GM12878 (cell line): ENCODE results near the gene SPATA32. TPM values are rescaled to one million over a fixed set of nuclear protein-coding genes. Genes with fewer than 3 reads are reported as not detected.
A peak's percentile ranks its signal among the peaks of the same experiment; 100 is the strongest.

Experiments
- ATAC-seq: fragments of 200-7000 bp; cut with Tn5 transposase; 3 replicates; pipeline ENCODE4 v1.9.1; 2020; ENCODE audit warnings: mild to moderate bottlenecking, moderate library complexity
- BruUV-seq: library from RNA; stranded (reverse); fragments of 400-500 nt; replicated peaks from 2 replicates; lab custom pipeline; 2021; lab: Mats Ljungman, UMichigan
- CTCF ChIA-PET: fragments of 300-600 bp; sonication (Branson Sonifier 250); formaldehyde crosslinking; extraction: SDS; loops from one replicate; lab custom pipeline; 2021; ENCODE audit warnings: inconsistent platforms; lab: Yijun Ruan, JAX
- POLR2A ChIA-PET: fragments of 350-600 bp; formaldehyde crosslinking; extraction: SDS; loops from one replicate; lab custom pipeline; 2021; ENCODE audit warnings: inconsistent platforms; lab: Charles Lee
- RAD21 ChIA-PET: fragments of 300-600 bp; sonication (Branson Sonifier 250); formaldehyde crosslinking; loops from one replicate; lab custom pipeline; 2023; ENCODE audit warnings: antibody characterized with exemption; ENCODE audit not compliant: unreplicated experiment; lab: Charles Lee
- SMC1A ChIA-PET: fragments of 300-600 bp; sonication (Branson Sonifier 250); formaldehyde crosslinking; loops from one replicate; lab custom pipeline; 2023; ENCODE audit not compliant: unreplicated experiment, uncharacterized antibody; lab: Charles Lee
- DNase-seq: peaks from one replicate; pipeline ENCODE4 v3.0.0-alpha.2; 2011; ENCODE audit warnings: low read depth, low spot score
- FAIRE-seq: peaks from 3 replicates; lab custom pipeline; 2011; peaks lifted over from hg19 to GRCh38; lab: Jason Lieb, UNC
- H2AFZ ChIP-seq: 2 replicates; pipeline ENCODE4 v1.6.0; 2011; ENCODE audit warnings: low read depth, low read length, control low read depth; ENCODE audit not compliant: control insufficient read depth
- H3K27ac ChIP-seq: 2 replicates; pipeline ENCODE4 v1.5.1; 2011; ENCODE audit warnings: control low read depth; ENCODE audit not compliant: control insufficient read depth, insufficient read depth
- H3K27me3 ChIP-seq, 2 experiments: replicated peaks in 1 of 2; 2 replicates each; pipeline versions ENCODE4 v1.6.0 to v1.6.1; 2011; ENCODE audit warnings: low read length in 1 of 2; ENCODE audit not compliant: control insufficient read depth in 2 of 2, insufficient read depth in 2 of 2
- H3K36me3 ChIP-seq, 2 experiments: 2 replicates each; pipeline ENCODE4 v1.5.1; 2011; ENCODE audit warnings: low read length in 1 of 2; ENCODE audit not compliant: control insufficient read depth in 2 of 2, insufficient read depth in 2 of 2
- H3K4me1 ChIP-seq: 2 replicates; pipeline ENCODE4 v1.6.1; 2011; ENCODE audit warnings: mild to moderate bottlenecking, low read length, moderate library complexity, mixed read lengths; ENCODE audit not compliant: control insufficient read depth, insufficient read depth
- H3K4me2 ChIP-seq: 2 replicates; pipeline ENCODE4 v1.6.0; 2011; ENCODE audit warnings: control low read depth; ENCODE audit not compliant: control insufficient read depth, insufficient read depth
- H3K4me3 ChIP-seq: fragments of 200-600 bp; sonication (generic); 2 replicates; pipeline ENCODE4 v1.5.1; 2016
- H3K79me2 ChIP-seq: 2 replicates; pipeline ENCODE4 v1.6.0; 2011; ENCODE audit warnings: low read length; ENCODE audit not compliant: control insufficient read depth, insufficient read depth
- H3K9ac ChIP-seq: 2 replicates; pipeline ENCODE4 v1.8.0; 2011; ENCODE audit warnings: low read length, control low read depth, mixed read lengths; ENCODE audit not compliant: control insufficient read depth, insufficient read depth
- H3K9me3 ChIP-seq: replicated peaks from 3 replicates; pipeline ENCODE4 v1.5.1; 2011; ENCODE audit warnings: mild to moderate bottlenecking, low read length; ENCODE audit not compliant: control insufficient read depth, insufficient read depth
- H4K20me1 ChIP-seq: 2 replicates; pipeline ENCODE4 v1.6.0; 2011; ENCODE audit not compliant: control insufficient read depth, insufficient read depth
- FOXM1 ChIP-seq: IDR thresholded peaks from 2 replicates; pipeline ENCODE4 v1.6.1; 2012; ENCODE audit warnings: low read depth, mild to moderate bottlenecking, inconsistent platforms, low read length, moderate library complexity
- IKZF2 ChIP-seq, 2 experiments: fragments of 450-650 bp; IDR thresholded peaks; 2 replicates each; pipeline ENCODE4 v1.6.1; 2017; ENCODE audit warnings: mild to moderate bottlenecking in 2 of 2, moderate library complexity in 2 of 2
- KLF5 ChIP-seq: fragments of 450-650 bp; IDR thresholded peaks from 2 replicates; pipeline ENCODE4 v1.6.1; 2014; ENCODE audit warnings: mild to moderate bottlenecking; ENCODE audit not compliant: partially characterized antibody
- NFXL1 ChIP-seq: fragments of 450-650 bp; IDR thresholded peaks from 2 replicates; pipeline ENCODE4 v1.6.1; 2017; ENCODE audit warnings: antibody characterized with exemption, mild to moderate bottlenecking, borderline replicate concordance
- NR2C1 ChIP-seq: fragments of 450-650 bp; IDR thresholded peaks from 2 replicates; pipeline ENCODE4 v1.6.1; 2017; ENCODE audit warnings: antibody characterized with exemption, mild to moderate bottlenecking, moderate library complexity
- POLR2AphosphoS5 ChIP-seq: IDR thresholded peaks from 2 replicates; pipeline ENCODE4 v1.6.1; 2011; ENCODE audit warnings: mild to moderate bottlenecking, low read length, inconsistent platforms
- RAD51 ChIP-seq: fragments of 450-650 bp; IDR thresholded peaks from 2 replicates; pipeline ENCODE4 v1.6.1; 2016; ENCODE audit warnings: moderate library complexity, mild to moderate bottlenecking, inconsistent platforms
- RB1 ChIP-seq: fragments of 450-650 bp; formaldehyde crosslinking; IDR thresholded peaks from 2 replicates; pipeline ENCODE4 v1.6.1; 2017; ENCODE audit warnings: mild to moderate bottlenecking, borderline replicate concordance
- SMC3 ChIP-seq: IDR thresholded peaks from 2 replicates; pipeline ENCODE4 v1.6.1; 2011; ENCODE audit warnings: low read length, improper control_type of control experiment, borderline replicate concordance
- SP1 ChIP-seq: IDR thresholded peaks from one replicate; pipeline ENCODE4 v1.6.1; 2011; ENCODE audit warnings: low read depth, low read length
- SRF ChIP-seq, 2 experiments: IDR thresholded peaks; 2 replicates each; pipeline ENCODE4 v1.6.1; 2011; ENCODE audit warnings: low read depth in 2 of 2, low read length in 2 of 2, mild to moderate bottlenecking in 1 of 2, moderate library complexity in 1 of 2
- TCF12 ChIP-seq: IDR thresholded peaks from 2 replicates; pipeline ENCODE4 v1.6.1; 2011; ENCODE audit warnings: low read depth, mild to moderate bottlenecking, low read length
- ZNF207 ChIP-seq: fragments of 450-650 bp; IDR thresholded peaks from 2 replicates; pipeline ENCODE4 v1.6.1; 2014; ENCODE audit warnings: antibody characterized with exemption, mild to moderate bottlenecking, borderline replicate concordance
- ZNF217 ChIP-seq: fragments of 450-650 bp; IDR thresholded peaks from 2 replicates; pipeline ENCODE4 v1.6.1; 2017; ENCODE audit warnings: antibody characterized with exemption, mild to moderate bottlenecking
- ZNF24 ChIP-seq: fragments of 450-650 bp; IDR thresholded peaks from 2 replicates; pipeline ENCODE4 v1.6.1; 2017; ENCODE audit warnings: antibody characterized with exemption, mild to moderate bottlenecking
- ZNF274 ChIP-seq: IDR thresholded peaks from one replicate; pipeline ENCODE4 v1.8.0; 2011; ENCODE audit not compliant: insufficient read length, insufficient read depth
- ZZZ3 ChIP-seq: IDR thresholded peaks from 2 replicates; pipeline ENCODE4 v1.6.1; 2011; ENCODE audit warnings: low read depth; ENCODE audit not compliant: control insufficient read depth, insufficient read length
- WGBS: methylation state at CpG from one replicate; pipeline ENCODE4 v1.1.6; 2016; ENCODE audit warnings: low lambda C conversion rate; ENCODE audit not compliant: insufficient replicate concordance, insufficient coverage; ENCODE audit errors: missing lambda C conversion rate; 5-methylcytosine and 5-hydroxymethylcytosine counted together
- in situ Hi-C: fragments of 300-500 bp; cut with MboI; formaldehyde crosslinking; loops from 9 replicates; pipeline ENCODE4 v1.14.3; 2018; ENCODE audit warnings: mixed read lengths
- intact Hi-C: fragments of 100-400 bp; cut with micrococcal nuclease; formaldehyde crosslinking; loops from one replicate; pipeline ENCODE4 v1.14.2; 2022; ENCODE audit not compliant: unreplicated experiment
- polyA plus RNA-seq, 11 experiments: library from polyadenylated mRNA; depleted of rRNA in 4 of 11; unstranded in 6 of 11; stranded (reverse) in 5 of 11; fragments of >200 nt; fragmentation: Nextera tagmentation in 4 of 11; fragmentation: Illumina TruSeq in 1 of 11; extraction: Ambion mirVana in 4 of 11; extraction: Trizol in 1 of 11; gene quantifications; 1 replicate in 1 of 11; 2 replicates in 10 of 11; pipeline versions ENCODE4 v1.2.1 to v1.2.3, GENCODE V29; 2011 to 2016; ENCODE audit warnings: inconsistent platforms in 2 of 11, missing spikeins in 2 of 11, low read depth in 1 of 11
- total RNA-seq, 4 experiments: library from RNA; depleted of rRNA in 3 of 4; stranded (reverse); fragments of >200 nt in 3 of 4; fragmentation: Illumina TruSeq in 1 of 4; extraction: Trizol in 1 of 4; gene quantifications; 2 replicates each; pipeline versions ENCODE4 v1.2.1 to v1.2.3, GENCODE V29; 2013 to 2021
- TF ChIP-seq, protein P1 (sequence below): IDR thresholded peaks from 2 replicates; pipeline ENCODE4 v1.6.1; 2012; ENCODE audit warnings: low read depth, low read length, improper control_type of control experiment
- TF ChIP-seq, protein P2 (sequence below), 3 experiments: IDR thresholded peaks in 2 of 3; conservative IDR thresholded peaks in 1 of 3; 2 replicates each; pipeline ENCODE4 v1.5.1; 2011; ENCODE audit warnings: low read depth in 3 of 3, low read length in 3 of 3, mild to moderate bottlenecking in 3 of 3, control low read depth in 2 of 3, moderate library complexity in 2 of 3, inconsistent platforms in 1 of 3, mixed read lengths in 1 of 3; ENCODE audit not compliant: control insufficient read depth in 2 of 3, insufficient read depth in 1 of 3; ENCODE audit errors: extremely low read depth in 1 of 3
- TF ChIP-seq, protein P3 (sequence below): IDR thresholded peaks from 2 replicates; pipeline ENCODE4 v1.6.1; 2012; ENCODE audit warnings: low read length, inconsistent platforms

The SPATA32 gene
- total and polyA plus RNA-seq, 10 of the 15 experiments (the other 5 are each of a cell fraction or from before 2014, with no cell fraction given): 0.03 to 0.35 (median 0.11) TPM; not detected in 3

DNA sequence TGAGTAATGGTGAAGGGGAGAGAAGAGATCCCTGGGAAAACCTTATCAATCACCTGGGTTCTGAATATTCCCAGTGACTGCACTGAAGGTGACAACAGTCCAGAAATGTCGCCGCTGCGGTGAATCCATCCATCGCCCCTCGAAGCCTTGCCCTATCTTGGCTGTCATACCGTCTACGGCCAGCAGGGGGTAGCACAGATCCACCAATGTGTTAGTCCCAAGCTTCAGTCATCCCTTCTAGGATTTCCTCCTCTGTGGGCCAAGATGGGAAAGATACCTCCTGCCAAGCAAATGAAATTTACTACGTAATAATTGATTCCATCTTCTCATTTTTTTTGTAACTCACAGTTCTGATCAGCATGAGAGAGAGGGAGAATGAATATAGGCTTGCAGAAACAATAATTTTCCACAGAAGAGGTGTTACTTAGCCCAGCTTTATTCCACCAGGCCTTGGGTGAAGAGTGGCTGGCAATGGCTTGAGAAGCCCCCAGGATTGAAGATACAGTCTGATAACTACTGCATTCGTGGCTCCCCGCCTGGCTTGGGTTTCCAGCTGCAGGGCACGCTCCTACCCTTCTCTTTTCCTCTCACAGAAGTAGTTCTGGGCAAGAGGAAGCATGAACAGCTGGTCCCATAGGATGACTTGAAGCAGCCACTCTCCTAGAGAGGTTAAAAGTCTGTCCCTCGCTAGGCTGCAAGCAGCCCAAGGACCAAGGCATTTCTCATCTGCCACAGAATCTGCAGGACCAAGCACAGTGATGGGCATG lies 42.8 kb downstream of the SPATA32 start:
- Histone ChIP-seq H3K9me3 (no peaks in the 10 kb centered on the region), H2AFZ (no peak overlapping the region), H3K4me2 (no peak overlapping the region), H3K27ac (no peak overlapping the region), H4K20me1 (no peaks in the 10 kb centered on the region), H3K79me2 (peaks cover 28% of the 10 kb centered on the region), H3K4me3 (no peak overlapping the region), H3K4me1 (peaks cover 13% of the 10 kb centered on the region), H3K27me3 (no peaks in the 10 kb centered on the region), H3K9ac (no peak overlapping the region), H3K36me3 (no peaks in the 10 kb centered on the region)
- ATAC-seq: peak; percentile 42
- in situ Hi-C loops: loop anchor here (5.0 kb wide), 1 partner anchor 168 kb away; no protein-coding TSS in a partner anchor
- intact Hi-C loops: loop anchor here (1.0 to 10.0 kb wide), 3 partner anchors 16 to 616 kb away; no protein-coding TSS in a partner anchor
- DNase-seq: no peak
- ChIA-PET SMC1A (interaction anchor here (0.5 to 7.3 kb wide), 29 partner anchors 14 to 612 kb away, joined by 3 to 201 read pairs (median 5); partner anchors contain the start of genes ACBD4, HEXIM1 and SPATA32), CTCF (interaction anchor here (0.6 to 10.0 kb wide), 42 partner anchors 14 to 371 kb away, joined by 3 to 429 read pairs (median 5); partner anchors contain the start of genes ACBD4, HEXIM1 and HEXIM2), RAD21 (interaction anchor here (0.6 to 5.8 kb wide), 40 partner anchors 11 to 421 kb away, joined by 3 to 225 read pairs (median 4); partner anchors contain the start of genes ACBD4, HEXIM1, HEXIM2 and MAP3K14), POLR2A (interaction anchor here (0.7 to 11.4 kb wide), 7 partner anchors 12 to 132 kb away, joined by 3 to 140 read pairs (median 5); partner anchors contain the start of genes HEXIM2 and MAP3K14)
- 13% methylated on average over 12 of the region's 12 CpGs for WGBS
- no TSS peak for BruUV-seq
- peak; percentile 98 for FAIRE-seq
- TF ChIP-seq IKZF2 (IDR thresholded peaks at IDR 0.05) (peak in 1 of 2 experiments; percentile 21; a peak in 1 of 4 replicates), ZNF274 (no peak), ZNF24 (no peak), SMC3 (peak; percentile 98), RB1 (0 out of 2 replicates have a peak, but pooled peaks have one; percentile 40), ZNF207 (no peak), NFXL1 (no peak), NR2C1 (no peak), KLF5 (no peak), TCF12 (no peak), FOXM1 (no peak), SP1 (no peak), SRF (IDR thresholded peaks at IDR 0.05; ENCODE audit: low read depth in 2 of 2, low read length in 2 of 2) (no peak), RAD51 (no peak), POLR2AphosphoS5 (no peak), ZNF217 (no peak), ZZZ3 (no peak)
- TF ChIP-seq, protein P1, sequence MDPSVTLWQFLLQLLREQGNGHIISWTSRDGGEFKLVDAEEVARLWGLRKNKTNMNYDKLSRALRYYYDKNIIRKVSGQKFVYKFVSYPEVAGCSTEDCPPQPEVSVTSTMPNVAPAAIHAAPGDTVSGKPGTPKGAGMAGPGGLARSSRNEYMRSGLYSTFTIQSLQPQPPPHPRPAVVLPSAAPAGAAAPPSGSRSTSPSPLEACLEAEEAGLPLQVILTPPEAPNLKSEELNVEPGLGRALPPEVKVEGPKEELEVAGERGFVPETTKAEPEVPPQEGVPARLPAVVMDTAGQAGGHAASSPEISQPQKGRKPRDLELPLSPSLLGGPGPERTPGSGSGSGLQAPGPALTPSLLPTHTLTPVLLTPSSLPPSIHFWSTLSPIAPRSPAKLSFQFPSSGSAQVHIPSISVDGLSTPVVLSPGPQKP: no peak
- TF ChIP-seq, protein P2, sequence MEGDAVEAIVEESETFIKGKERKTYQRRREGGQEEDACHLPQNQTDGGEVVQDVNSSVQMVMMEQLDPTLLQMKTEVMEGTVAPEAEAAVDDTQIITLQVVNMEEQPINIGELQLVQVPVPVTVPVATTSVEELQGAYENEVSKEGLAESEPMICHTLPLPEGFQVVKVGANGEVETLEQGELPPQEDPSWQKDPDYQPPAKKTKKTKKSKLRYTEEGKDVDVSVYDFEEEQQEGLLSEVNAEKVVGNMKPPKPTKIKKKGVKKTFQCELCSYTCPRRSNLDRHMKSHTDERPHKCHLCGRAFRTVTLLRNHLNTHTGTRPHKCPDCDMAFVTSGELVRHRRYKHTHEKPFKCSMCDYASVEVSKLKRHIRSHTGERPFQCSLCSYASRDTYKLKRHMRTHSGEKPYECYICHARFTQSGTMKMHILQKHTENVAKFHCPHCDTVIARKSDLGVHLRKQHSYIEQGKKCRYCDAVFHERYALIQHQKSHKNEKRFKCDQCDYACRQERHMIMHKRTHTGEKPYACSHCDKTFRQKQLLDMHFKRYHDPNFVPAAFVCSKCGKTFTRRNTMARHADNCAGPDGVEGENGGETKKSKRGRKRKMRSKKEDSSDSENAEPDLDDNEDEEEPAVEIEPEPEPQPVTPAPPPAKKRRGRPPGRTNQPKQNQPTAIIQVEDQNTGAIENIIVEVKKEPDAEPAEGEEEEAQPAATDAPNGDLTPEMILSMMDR (IDR thresholded peaks at IDR 0.05 in 2 of 3, conservative IDR thresholded peaks at IDR 0.05 in 1 of 3; ENCODE audit: control insufficient read depth in 2 of 3, extremely low read depth in 1 of 3, insufficient read depth in 1 of 3, low read depth in 3 of 3, low read length in 3 of 3): peak; percentile 92 to 97 (median 94)
- TF ChIP-seq, protein P3, sequence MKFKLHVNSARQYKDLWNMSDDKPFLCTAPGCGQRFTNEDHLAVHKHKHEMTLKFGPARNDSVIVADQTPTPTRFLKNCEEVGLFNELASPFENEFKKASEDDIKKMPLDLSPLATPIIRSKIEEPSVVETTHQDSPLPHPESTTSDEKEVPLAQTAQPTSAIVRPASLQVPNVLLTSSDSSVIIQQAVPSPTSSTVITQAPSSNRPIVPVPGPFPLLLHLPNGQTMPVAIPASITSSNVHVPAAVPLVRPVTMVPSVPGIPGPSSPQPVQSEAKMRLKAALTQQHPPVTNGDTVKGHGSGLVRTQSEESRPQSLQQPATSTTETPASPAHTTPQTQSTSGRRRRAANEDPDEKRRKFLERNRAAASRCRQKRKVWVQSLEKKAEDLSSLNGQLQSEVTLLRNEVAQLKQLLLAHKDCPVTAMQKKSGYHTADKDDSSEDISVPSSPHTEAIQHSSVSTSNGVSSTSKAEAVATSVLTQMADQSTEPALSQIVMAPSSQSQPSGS: no peak
